GM18498 (cell line): ENCODE results near the gene CPXM1.

Experiments
- ATAC-seq: cut with Tn5 transposase; IDR thresholded peaks from one replicate; pipeline ENCODE4 v1.9.1; 2021; ENCODE audit warnings: mild to moderate bottlenecking, moderate library complexity; ENCODE audit not compliant: unreplicated experiment

CPXM1 gene

GRCh38 chr20:2804041-2804828, 3.8 kb upstream of the CPXM1 start:
- no peak for ATAC-seq

GRCh38 chr20:2801286-2801728, 880 bp upstream of the CPXM1 start:
- ATAC-seq: no peak

GRCh38 chr20:2799688-2800520, 523 bp downstream of the CPXM1 start:
- ATAC-seq: no peak

- no peak for ATAC-seq
These were observed 1.2 kb downstream of the CPXM1 start for GRCh38 chr20:2799271-2799670.

- no peak for ATAC-seq
These were observed 1.6 kb downstream of the CPXM1 start for GRCh38 chr20:2798814-2799213.

GRCh38 chr20:2798095-2798805, 2.2 kb downstream of the CPXM1 start:
- ATAC-seq: no peak

GRCh38 chr20:2797136-2797983, 3.1 kb downstream of the CPXM1 start:
- ATAC-seq: no peak

GRCh38 chr20:2796011-2796660, 4.3 kb downstream of the CPXM1 start:
- ATAC-seq: no peak

GRCh38 chr20:2795451-2795850, 5.0 kb downstream of the CPXM1 start:
- ATAC-seq: no peak

GRCh38 chr20:2794866-2795447, 5.5 kb downstream of the CPXM1 start:
- ATAC-seq: no peak

GRCh38 chr20:2794202-2794748, 6.2 kb downstream of the CPXM1 start:
- no peak for ATAC-seq

GRCh38 chr20:2793471-2793870, 7.0 kb downstream of the CPXM1 start:
- no peak for ATAC-seq

- no peak for ATAC-seq
These were observed 16.4 kb downstream of the CPXM1 start for GRCh38 chr20:2783908-2784566.

- no peak for ATAC-seq
These were observed 19.5 kb downstream of the CPXM1 start for GRCh38 chr20:2780948-2781347.

GRCh38 chr20:2778602-2779321, 21.7 kb downstream of the CPXM1 start:
- ATAC-seq: no peak

- no peak for ATAC-seq
These were observed 25.3 kb downstream of the CPXM1 start for GRCh38 chr20:2775139-2775538.

GRCh38 chr20:2773812-2774211, 26.6 kb downstream of the CPXM1 start:
- no peak for ATAC-seq

GRCh38 chr20:2771631-2772080, 28.8 kb downstream of the CPXM1 start:
- ATAC-seq: no peak
